ENCODE data around the gene HINFP. TPM values are rescaled to one million over a fixed set of nuclear protein-coding genes. Genes with fewer than 3 reads are reported as not detected.

The HINFP gene
- total RNA-seq, 1 donor from 2014 or later, result 58.1 TPM

- no peaks in the 10 kb centered on the region for H3K4me1 Mint-ChIP-seq (ENCODE audit: low read depth, unreplicated experiment)
- H3K36me3 Mint-ChIP-seq (ENCODE audit: unreplicated experiment), result peaks cover 17% of the 10 kb centered on the region
- no peak for DNase-seq
- no peak overlapping the region for H3K27ac Mint-ChIP-seq (ENCODE audit: unreplicated experiment)
- peaks cover 2% of the 10 kb centered on the region for H3K9me3 Mint-ChIP-seq (ENCODE audit: unreplicated experiment)
- H3K27me3 Mint-ChIP-seq (ENCODE audit: unreplicated experiment), result peaks cover 2% of the 10 kb centered on the region
- no peak overlapping the region for H3K4me3 Mint-ChIP-seq (ENCODE audit: unreplicated experiment)
- no peak for TF ChIP-seq CTCF (IDR thresholded peaks at IDR 0.05; ENCODE audit: partially characterized antibody, unreplicated experiment)
These were observed 7.0 kb upstream of the HINFP start for GRCh38 chr11:119114351-119114750.

- H3K27ac Mint-ChIP-seq (ENCODE audit: unreplicated experiment), result no peak overlapping the region
- no peak overlapping the region for H3K4me3 Mint-ChIP-seq (ENCODE audit: unreplicated experiment)
- peaks cover 3% of the 10 kb centered on the region for H3K9me3 Mint-ChIP-seq (ENCODE audit: unreplicated experiment)
- DNase-seq, result no peak
- H3K36me3 Mint-ChIP-seq (ENCODE audit: unreplicated experiment), result peaks cover 12% of the 10 kb centered on the region
- no peak for TF ChIP-seq CTCF (IDR thresholded peaks at IDR 0.05; ENCODE audit: partially characterized antibody, unreplicated experiment)
- H3K4me1 Mint-ChIP-seq (ENCODE audit: low read depth, unreplicated experiment), result peaks cover 5% of the 10 kb centered on the region
- H3K27me3 Mint-ChIP-seq (ENCODE audit: unreplicated experiment), result peaks cover 2% of the 10 kb centered on the region
These were observed 5.7 kb upstream of the HINFP start for GRCh38 chr11:119115484-119116234.

- Mint-ChIP-seq H3K9me3 (ENCODE audit: unreplicated experiment) (peaks cover 7% of the 10 kb centered on the region), H3K27me3 (ENCODE audit: unreplicated experiment) (peaks cover 5% of the 10 kb centered on the region), H3K4me1 (ENCODE audit: low read depth, unreplicated experiment) (peaks cover 9% of the 10 kb centered on the region), H3K36me3 (ENCODE audit: unreplicated experiment) (peaks cover 12% of the 10 kb centered on the region), H3K4me3 (ENCODE audit: unreplicated experiment) (no peak overlapping the region), H3K27ac (ENCODE audit: unreplicated experiment) (no peak overlapping the region)
- TF ChIP-seq CTCF (IDR thresholded peaks at IDR 0.05; ENCODE audit: partially characterized antibody, unreplicated experiment), result no peak
- no peak for DNase-seq
These were observed 5.2 kb upstream of the HINFP start for GRCh38 chr11:119116235-119116594.

GRCh38 chr11:119116601-119117000, 4.8 kb upstream of the HINFP start:
- Mint-ChIP-seq H3K27me3 (ENCODE audit: unreplicated experiment) (peaks cover 5% of the 10 kb centered on the region), H3K27ac (ENCODE audit: unreplicated experiment) (no peak overlapping the region), H3K4me3 (ENCODE audit: unreplicated experiment) (no peak overlapping the region), H3K4me1 (ENCODE audit: low read depth, unreplicated experiment) (peaks cover 9% of the 10 kb centered on the region), H3K9me3 (ENCODE audit: unreplicated experiment) (peaks cover 7% of the 10 kb centered on the region), H3K36me3 (ENCODE audit: unreplicated experiment) (peaks cover 10% of the 10 kb centered on the region)
- TF ChIP-seq CTCF (IDR thresholded peaks at IDR 0.05; ENCODE audit: partially characterized antibody, unreplicated experiment), result no peak
- no peak for DNase-seq

- H3K36me3 Mint-ChIP-seq (ENCODE audit: unreplicated experiment), result peaks cover 5% of the 10 kb centered on the region
- peaks cover 7% of the 10 kb centered on the region for H3K9me3 Mint-ChIP-seq (ENCODE audit: unreplicated experiment)
- no peak overlapping the region for H3K27ac Mint-ChIP-seq (ENCODE audit: unreplicated experiment)
- peaks cover 3% of the 10 kb centered on the region for H3K27me3 Mint-ChIP-seq (ENCODE audit: unreplicated experiment)
- H3K4me1 Mint-ChIP-seq (ENCODE audit: low read depth, unreplicated experiment), result peaks cover 12% of the 10 kb centered on the region
- no peak for TF ChIP-seq CTCF (IDR thresholded peaks at IDR 0.05; ENCODE audit: partially characterized antibody, unreplicated experiment)
- DNase-seq, result no peak
- H3K4me3 Mint-ChIP-seq (ENCODE audit: unreplicated experiment), result no peak overlapping the region
These were observed 4.2 kb upstream of the HINFP start for GRCh38 chr11:119117004-119117706.
